GM12801 (cell line): ENCODE data around the gene CRIM1.

Experiments used
- TF ChIP-seq, protein P1 (sequence below): IDR thresholded peaks from one replicate; pipeline ENCODE4 v1.5.1; 2011; ENCODE audit warnings: control low read depth; ENCODE audit not compliant: insufficient read length; ENCODE audit errors: extremely low read depth

CRIM1 gene

DNA sequence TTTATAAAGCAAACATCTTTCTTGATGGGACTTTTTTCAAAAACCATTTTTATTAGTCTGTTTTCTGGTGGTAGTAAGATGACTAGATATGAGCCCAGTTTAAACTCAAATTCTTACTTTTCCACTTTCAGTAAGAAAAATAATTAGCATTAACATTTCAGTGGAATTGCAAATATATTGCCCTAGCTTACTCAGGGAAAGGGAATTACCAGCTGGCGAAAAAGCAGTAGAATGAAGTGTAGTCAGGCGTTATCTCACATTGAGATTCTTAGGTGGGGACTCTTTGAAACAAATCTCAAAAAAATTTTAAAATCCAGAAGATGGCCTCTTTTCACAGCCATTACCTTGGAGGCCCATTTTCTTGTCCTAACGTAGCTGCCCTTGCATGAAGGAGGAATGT, 65.8 kb downstream of the CRIM1 start:
- TF ChIP-seq, protein P1, sequence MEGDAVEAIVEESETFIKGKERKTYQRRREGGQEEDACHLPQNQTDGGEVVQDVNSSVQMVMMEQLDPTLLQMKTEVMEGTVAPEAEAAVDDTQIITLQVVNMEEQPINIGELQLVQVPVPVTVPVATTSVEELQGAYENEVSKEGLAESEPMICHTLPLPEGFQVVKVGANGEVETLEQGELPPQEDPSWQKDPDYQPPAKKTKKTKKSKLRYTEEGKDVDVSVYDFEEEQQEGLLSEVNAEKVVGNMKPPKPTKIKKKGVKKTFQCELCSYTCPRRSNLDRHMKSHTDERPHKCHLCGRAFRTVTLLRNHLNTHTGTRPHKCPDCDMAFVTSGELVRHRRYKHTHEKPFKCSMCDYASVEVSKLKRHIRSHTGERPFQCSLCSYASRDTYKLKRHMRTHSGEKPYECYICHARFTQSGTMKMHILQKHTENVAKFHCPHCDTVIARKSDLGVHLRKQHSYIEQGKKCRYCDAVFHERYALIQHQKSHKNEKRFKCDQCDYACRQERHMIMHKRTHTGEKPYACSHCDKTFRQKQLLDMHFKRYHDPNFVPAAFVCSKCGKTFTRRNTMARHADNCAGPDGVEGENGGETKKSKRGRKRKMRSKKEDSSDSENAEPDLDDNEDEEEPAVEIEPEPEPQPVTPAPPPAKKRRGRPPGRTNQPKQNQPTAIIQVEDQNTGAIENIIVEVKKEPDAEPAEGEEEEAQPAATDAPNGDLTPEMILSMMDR, result no peak

DNA sequence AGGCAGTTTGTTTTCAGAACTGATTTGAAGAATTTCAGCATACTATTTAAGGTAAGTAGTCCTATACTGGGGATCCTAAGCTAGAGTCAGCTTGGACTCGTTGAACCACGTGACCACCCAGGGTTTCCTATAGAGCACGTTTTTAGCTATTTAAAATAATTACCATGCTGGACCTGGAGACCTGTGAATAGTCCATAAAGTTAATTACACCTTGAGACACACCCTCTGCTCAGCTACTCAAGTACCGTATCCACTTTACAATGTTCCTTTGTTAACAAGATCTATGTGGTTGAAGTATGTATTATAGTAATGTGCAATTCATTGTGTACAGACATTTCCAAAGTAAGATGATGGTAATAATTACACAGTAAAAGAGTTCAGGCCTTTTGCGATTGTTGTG, 67.6 kb downstream of the CRIM1 start:
- TF ChIP-seq, protein P1, result no peak

DNA sequence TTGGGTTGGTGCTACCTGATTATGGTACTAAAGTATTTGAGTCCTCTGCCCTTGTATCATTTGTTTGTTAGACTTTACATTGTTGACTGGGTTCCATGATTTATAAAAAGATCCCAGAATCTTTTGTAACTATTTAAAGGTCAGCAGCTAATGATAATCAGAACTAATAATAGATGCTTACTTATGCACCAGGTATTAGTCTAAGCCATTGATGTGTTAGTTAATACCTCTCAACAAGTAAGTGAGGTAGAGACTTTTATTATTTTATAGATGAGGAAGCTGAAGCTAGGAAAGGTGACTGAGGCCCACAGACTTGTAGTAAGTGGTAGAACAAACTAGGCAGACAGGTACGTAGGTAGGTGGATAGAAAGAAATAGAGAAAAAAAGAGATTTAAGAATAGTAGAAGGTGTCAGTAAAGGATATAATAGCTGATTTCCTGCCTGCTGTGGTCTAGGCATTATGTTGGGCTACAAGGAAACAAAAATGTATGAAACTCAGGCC, 68.1 kb downstream of the CRIM1 start:
- TF ChIP-seq, protein P1, result no peak

DNA sequence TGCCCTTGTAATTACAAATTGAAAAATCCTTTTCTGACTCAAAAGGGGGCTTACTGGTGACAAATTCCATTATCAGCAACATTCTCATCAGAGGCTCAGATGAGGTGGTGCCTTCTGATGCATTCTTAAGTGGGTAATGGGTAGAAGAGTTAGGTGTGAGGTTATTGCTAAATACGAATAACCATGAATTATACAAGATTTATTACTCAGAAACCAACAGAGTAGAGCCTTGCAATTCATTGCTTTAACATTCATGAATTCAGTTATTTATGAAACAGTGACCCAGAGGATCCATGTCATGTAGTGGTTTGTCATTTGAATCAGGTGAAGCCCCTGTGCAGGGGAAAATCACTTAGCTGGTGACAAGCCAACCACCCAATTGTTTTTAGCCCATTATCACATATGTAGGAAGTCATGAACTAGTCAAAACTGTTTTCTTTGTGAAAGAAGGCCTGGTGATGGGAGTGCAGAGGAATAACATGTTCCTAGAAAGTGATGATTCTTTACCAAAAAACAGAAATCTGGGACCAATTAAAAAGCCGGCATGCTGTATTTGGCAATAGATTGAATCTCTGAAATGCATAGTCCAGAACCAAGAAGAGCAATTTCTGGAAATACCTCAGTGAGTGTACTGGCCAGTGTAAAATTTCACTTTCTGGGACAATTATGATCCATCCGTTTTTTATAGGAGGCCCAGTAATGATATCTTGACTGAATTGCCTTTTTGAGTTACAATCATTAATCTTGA, 70.2 kb downstream of the CRIM1 start:
- TF ChIP-seq, protein P1, result no peak

DNA sequence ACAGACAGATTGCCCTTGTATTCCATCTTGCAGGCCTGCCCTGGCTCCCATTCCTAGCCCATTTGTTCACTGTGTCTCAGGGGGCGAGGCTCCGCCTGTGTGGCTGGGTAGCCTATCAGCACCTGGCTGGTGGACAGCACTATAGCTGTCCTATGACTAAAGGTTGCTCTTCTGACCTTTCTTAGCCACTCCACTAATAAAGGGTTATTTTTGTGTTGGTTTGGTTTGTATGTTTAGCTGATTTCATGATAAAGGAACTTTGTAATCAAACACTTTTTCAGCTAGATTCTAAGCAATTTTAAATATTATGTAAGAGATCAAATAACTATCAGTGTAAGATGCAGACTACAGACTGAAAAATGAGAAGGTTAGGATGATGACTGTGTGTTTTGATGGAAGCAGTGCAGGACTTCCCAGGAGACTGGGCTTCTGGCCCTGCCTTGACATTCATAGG, 72.2 kb downstream of the CRIM1 start:
- TF ChIP-seq, protein P1, result no peak

DNA sequence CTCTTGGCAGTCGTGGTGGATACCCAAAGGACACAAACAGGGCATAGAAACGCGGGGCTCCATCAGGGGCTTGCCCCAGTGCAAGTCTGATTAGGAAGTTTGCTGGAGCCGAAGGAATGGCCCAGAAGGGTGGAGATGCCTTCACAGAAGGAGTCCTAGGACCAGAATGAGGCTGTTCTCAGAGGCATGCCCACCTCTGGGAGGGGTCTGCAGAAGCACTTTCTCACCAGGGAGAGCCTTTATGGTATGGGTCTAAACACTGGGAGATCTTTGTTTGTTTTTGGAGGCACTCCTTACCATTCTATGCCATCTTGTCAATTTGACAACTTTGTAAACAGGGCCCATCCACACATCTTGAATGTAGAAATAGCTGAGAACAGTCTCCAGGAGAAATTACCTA, 75.0 kb downstream of the CRIM1 start:
- TF ChIP-seq, protein P1, result no peak

DNA sequence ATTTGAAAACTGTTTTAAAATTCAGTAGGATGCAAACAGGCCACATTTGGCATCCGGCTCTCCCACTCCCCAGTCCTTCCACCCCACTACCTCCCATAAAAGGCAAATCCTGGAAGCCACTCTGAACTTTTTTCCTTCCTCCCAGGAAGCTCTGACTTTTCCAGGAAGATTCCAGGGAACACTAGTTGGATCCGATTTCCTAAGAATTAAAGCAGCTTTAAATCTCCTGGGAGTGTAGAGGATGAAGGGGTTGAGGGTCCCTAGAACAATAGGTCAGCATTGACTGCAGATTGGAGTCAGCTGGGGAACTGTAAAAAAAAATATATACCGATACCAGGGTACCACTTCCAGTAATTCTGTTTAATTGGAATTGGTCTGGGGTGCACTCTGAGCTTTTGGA, 76.9 kb downstream of the CRIM1 start:
- TF ChIP-seq, protein P1, result no peak
